ENCODE results near the gene JAZF1.
A peak's percentile ranks its signal among the peaks of the same experiment; 100 is the strongest.

The JAZF1 gene

DNA sequence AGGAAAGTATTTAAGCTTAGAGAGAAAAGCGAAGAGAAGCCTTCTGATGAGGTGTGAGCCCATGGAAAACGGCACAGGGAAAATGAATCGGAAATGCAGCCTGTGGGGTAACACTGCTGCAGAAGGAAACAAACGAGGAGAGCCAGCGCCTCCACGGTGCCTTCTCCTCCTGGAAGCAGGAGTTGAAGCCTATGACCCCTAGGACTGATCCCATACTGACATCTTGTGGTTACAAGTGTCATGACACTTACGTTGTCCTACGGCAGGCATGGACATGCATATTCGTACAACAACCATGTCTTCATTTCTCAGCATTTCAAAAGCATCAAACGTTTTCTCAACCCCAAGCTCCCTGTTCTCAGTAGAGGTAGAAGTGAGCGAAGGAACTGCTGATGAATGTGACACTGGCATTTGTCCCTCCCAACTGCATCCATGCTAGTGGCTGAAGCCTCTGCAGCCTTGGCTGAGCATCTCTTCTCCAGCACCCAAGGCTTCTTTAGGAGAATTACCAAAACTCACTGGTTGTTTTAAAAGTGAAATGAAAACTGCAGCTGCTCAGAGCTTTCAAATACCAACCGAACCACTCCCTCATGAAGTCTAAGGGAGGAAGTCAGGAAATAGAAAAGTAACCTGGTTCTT lies 160.2 kb downstream of the JAZF1 start:
- H3K4me2 ChIP-seq (ENCODE audit: low read length): no peak overlapping the region
- H3F3A ChIP-seq (ENCODE audit: insufficient read depth, low read length): no peaks in the 10 kb centered on the region
- no peak overlapping the region for H3K9ac ChIP-seq (ENCODE audit: low read length)
- no peak overlapping the region for H3K4me3 ChIP-seq (ENCODE audit: low read depth, low read length, poor library complexity, severe bottlenecking)
- no peaks in the 10 kb centered on the region for H3K27me3 ChIP-seq (ENCODE audit: insufficient read depth, low read length)
- no peak for TF ChIP-seq EZH2 (IDR thresholded peaks at IDR 0.05; ENCODE audit: borderline replicate concordance, low read length)
- TF ChIP-seq, protein P1, sequence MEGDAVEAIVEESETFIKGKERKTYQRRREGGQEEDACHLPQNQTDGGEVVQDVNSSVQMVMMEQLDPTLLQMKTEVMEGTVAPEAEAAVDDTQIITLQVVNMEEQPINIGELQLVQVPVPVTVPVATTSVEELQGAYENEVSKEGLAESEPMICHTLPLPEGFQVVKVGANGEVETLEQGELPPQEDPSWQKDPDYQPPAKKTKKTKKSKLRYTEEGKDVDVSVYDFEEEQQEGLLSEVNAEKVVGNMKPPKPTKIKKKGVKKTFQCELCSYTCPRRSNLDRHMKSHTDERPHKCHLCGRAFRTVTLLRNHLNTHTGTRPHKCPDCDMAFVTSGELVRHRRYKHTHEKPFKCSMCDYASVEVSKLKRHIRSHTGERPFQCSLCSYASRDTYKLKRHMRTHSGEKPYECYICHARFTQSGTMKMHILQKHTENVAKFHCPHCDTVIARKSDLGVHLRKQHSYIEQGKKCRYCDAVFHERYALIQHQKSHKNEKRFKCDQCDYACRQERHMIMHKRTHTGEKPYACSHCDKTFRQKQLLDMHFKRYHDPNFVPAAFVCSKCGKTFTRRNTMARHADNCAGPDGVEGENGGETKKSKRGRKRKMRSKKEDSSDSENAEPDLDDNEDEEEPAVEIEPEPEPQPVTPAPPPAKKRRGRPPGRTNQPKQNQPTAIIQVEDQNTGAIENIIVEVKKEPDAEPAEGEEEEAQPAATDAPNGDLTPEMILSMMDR (IDR thresholded peaks at IDR 0.05; ENCODE audit: low read length): peak; percentile 98
- H3K27ac ChIP-seq (ENCODE audit: low read depth, low read length, poor library complexity, severe bottlenecking): no peak overlapping the region
- no peaks in the 10 kb centered on the region for H4K20me1 ChIP-seq (ENCODE audit: insufficient read depth, low read length)
- no peaks in the 10 kb centered on the region for H3K79me2 ChIP-seq (ENCODE audit: insufficient read depth, low read length)
- H3K36me3 ChIP-seq (ENCODE audit: insufficient read depth, low read length): no peaks in the 10 kb centered on the region
- H3K4me1 ChIP-seq (ENCODE audit: insufficient read depth, low read length, severe bottlenecking): no peaks in the 10 kb centered on the region
- no peaks in the 10 kb centered on the region for H3K9me2 ChIP-seq (ENCODE audit: low read depth, low read length)
- H3K9me3 ChIP-seq (ENCODE audit: low read length): no peaks in the 10 kb centered on the region
- H2AFZ ChIP-seq (ENCODE audit: low read length): no peak overlapping the region

DNA sequence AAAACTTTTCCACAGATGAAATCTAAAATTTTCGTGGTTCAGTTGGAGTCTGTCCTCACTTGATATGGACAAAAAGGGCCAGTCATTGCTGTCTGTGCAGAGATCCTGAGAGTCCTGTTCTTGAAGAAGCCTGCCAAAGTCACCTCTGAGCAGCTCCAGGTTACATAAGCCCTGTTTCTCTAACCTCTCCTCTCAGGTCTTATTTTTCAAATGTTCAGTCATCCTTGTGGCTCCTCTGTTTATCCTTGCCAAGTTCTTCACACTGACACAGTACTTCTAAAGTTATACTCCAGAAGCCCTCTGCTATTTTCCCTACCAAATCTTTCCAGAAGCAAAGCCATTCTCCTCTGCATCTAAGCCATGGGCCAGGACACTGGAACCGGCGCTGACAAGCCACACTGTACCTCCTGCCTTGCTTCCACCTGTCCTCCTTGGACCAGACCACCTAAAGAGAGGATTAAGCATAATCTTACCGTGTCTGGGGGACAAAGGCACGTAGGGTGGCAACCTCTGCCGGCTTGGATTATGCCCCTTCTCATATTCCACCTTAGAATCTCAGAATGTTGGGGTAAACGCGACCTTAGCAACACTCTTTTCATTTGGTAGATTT lies 161.6 kb downstream of the JAZF1 start:
- Histone ChIP-seq H2AFZ (ENCODE audit: low read length) (no peak overlapping the region), H3F3A (ENCODE audit: insufficient read depth, low read length) (no peaks in the 10 kb centered on the region), H3K4me2 (ENCODE audit: low read length) (no peak overlapping the region), H3K4me3 (ENCODE audit: low read depth, low read length, poor library complexity, severe bottlenecking) (no peak overlapping the region), H3K9me2 (ENCODE audit: low read depth, low read length) (no peaks in the 10 kb centered on the region), H4K20me1 (ENCODE audit: insufficient read depth, low read length) (no peaks in the 10 kb centered on the region), H3K9me3 (ENCODE audit: low read length) (0 out of 2 replicates have a peak, but pooled peaks cover 2% of the 10 kb centered on the region), H3K79me2 (ENCODE audit: insufficient read depth, low read length) (no peaks in the 10 kb centered on the region), H3K9ac (ENCODE audit: low read length) (no peak overlapping the region), H3K27me3 (ENCODE audit: insufficient read depth, low read length) (no peaks in the 10 kb centered on the region), H3K36me3 (ENCODE audit: insufficient read depth, low read length) (no peaks in the 10 kb centered on the region; the same call in 1 of the 2 replicates), H3K4me1 (ENCODE audit: insufficient read depth, low read length, severe bottlenecking) (no peaks in the 10 kb centered on the region), H3K27ac (ENCODE audit: low read depth, low read length, poor library complexity, severe bottlenecking) (no peak overlapping the region)
- TF ChIP-seq, protein P1 (IDR thresholded peaks at IDR 0.05; ENCODE audit: low read length): no peak

DNA sequence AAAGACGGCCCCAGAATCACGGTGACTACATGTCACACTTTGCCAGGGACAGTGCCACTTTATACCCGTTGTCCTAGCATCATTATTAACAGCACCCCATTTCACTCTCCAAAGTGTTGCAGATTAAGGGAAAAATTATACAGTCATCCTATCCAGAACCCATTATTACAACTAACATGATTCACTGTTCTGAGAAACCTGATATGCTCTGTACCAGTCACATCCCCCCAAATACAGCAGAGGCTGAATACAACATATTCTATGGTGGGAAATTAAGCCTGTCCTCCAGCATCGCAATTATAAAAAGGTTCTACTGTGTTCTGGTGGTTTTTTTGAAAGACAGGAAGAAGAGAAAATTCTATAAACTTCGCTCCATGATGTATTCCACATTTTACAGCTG lies 162.1 kb downstream of the JAZF1 start:
- Histone ChIP-seq H3F3A (ENCODE audit: insufficient read depth, low read length) (no peaks in the 10 kb centered on the region), H3K4me1 (ENCODE audit: insufficient read depth, low read length, severe bottlenecking) (no peaks in the 10 kb centered on the region), H3K79me2 (ENCODE audit: insufficient read depth, low read length) (no peaks in the 10 kb centered on the region), H3K36me3 (ENCODE audit: insufficient read depth, low read length) (no peaks in the 10 kb centered on the region; the same call in 1 of the 2 replicates), H3K4me2 (ENCODE audit: low read length) (no peak overlapping the region), H4K20me1 (ENCODE audit: insufficient read depth, low read length) (no peaks in the 10 kb centered on the region), H3K27me3 (ENCODE audit: insufficient read depth, low read length) (no peaks in the 10 kb centered on the region), H3K27ac (ENCODE audit: low read depth, low read length, poor library complexity, severe bottlenecking) (no peak overlapping the region), H3K9me3 (ENCODE audit: low read length) (0 out of 2 replicates have a peak, but pooled peaks cover 2% of the 10 kb centered on the region), H3K9me2 (ENCODE audit: low read depth, low read length) (no peaks in the 10 kb centered on the region), H2AFZ (ENCODE audit: low read length) (no peak overlapping the region), H3K9ac (ENCODE audit: low read length) (no peak overlapping the region), H3K4me3 (ENCODE audit: low read depth, low read length, poor library complexity, severe bottlenecking) (no peak overlapping the region)
- TF ChIP-seq, protein P1 (IDR thresholded peaks at IDR 0.05; ENCODE audit: low read length): no peak
- TF ChIP-seq EZH2 (IDR thresholded peaks at IDR 0.05; ENCODE audit: borderline replicate concordance, low read length): no peak

All from OCI-LY1 (cell line).